Mesothelial cell of epicardium (in vitro differentiated cells): Measurements from ENCODE around the gene RAB17. TPM values are rescaled to one million over a fixed set of nuclear protein-coding genes. Genes with fewer than 3 reads are reported as not detected.
A peak's percentile ranks its signal among the peaks of the same experiment; 100 is the strongest.

Source experiments
- DNase-seq, 2 experiments: peaks; one replicate each; pipeline ENCODE4 v3.0.0; 2021; ENCODE audit warnings: low spot score in 2 of 2; ENCODE audit not compliant: unreplicated experiment in 2 of 2
- H3K27ac Mint-ChIP-seq: 2 replicates; pipeline ENCODE4 v1.8.0; 2021; ENCODE audit warnings: mixed read lengths
- H3K27me3 Mint-ChIP-seq: 2 replicates; pipeline ENCODE4 v1.8.0; 2021; ENCODE audit warnings: low read depth, mixed read lengths
- H3K36me3 Mint-ChIP-seq: 2 replicates; pipeline ENCODE4 v1.8.0; 2021; ENCODE audit warnings: mixed read lengths
- H3K4me1 Mint-ChIP-seq: 2 replicates; pipeline ENCODE4 v1.8.0; 2021; ENCODE audit warnings: mixed read lengths
- H3K4me3 Mint-ChIP-seq: 2 replicates; pipeline ENCODE4 v1.8.0; 2021; ENCODE audit warnings: mild to moderate bottlenecking, moderate library complexity, mixed read lengths
- H3K9me3 Mint-ChIP-seq: 2 replicates; pipeline ENCODE4 v1.8.0; 2021; ENCODE audit warnings: mixed read lengths
- CTCF ChIP-seq: fragments of 200-600 bp; sonication (generic); IDR thresholded peaks from one replicate; pipeline ENCODE4 v1.5.0; 2021; ENCODE audit warnings: antibody characterized with exemption; ENCODE audit not compliant: unreplicated experiment
- total RNA-seq: library from RNA; stranded (reverse); gene quantifications from 3 replicates; pipeline ENCODE4 v1.2.1, GENCODE V29; 2021

RAB17 gene
- total RNA-seq, 1 donor from 2014 or later, result 10.6 TPM

- Mint-ChIP-seq H3K27me3 (no peaks in the 10 kb centered on the region), H3K36me3 (no peaks in the 10 kb centered on the region), H3K27ac (no peak overlapping the region)
Observed at GRCh38 chr2:237574467-237574866, 16.1 kb downstream of the RAB17 start.

GRCh38 chr2:237573721-237574415, 16.7 kb downstream of the RAB17 start:
- Mint-ChIP-seq H3K4me1 (peaks cover 9% of the 10 kb centered on the region), H3K9me3 (peaks cover 2% of the 10 kb centered on the region), H3K27ac (no peak overlapping the region), H3K36me3 (no peaks in the 10 kb centered on the region), H3K27me3 (no peaks in the 10 kb centered on the region), H3K4me3 (no peak overlapping the region)
- TF ChIP-seq CTCF, result no peak
- no peak for DNase-seq

More at GRCh38 chr2:237574467-237574866, 16.1 kb downstream of the RAB17 start:
- H3K9me3 Mint-ChIP-seq, result no peaks in the 10 kb centered on the region
- H3K4me1 Mint-ChIP-seq, result peaks cover 9% of the 10 kb centered on the region
- TF ChIP-seq CTCF, result no peak
- H3K4me3 Mint-ChIP-seq, result no peak overlapping the region
- DNase-seq, result no peak

- DNase-seq, result no peak
- peaks cover 3% of the 10 kb centered on the region for H3K9me3 Mint-ChIP-seq
- no peaks in the 10 kb centered on the region for H3K27me3 Mint-ChIP-seq
- H3K4me1 Mint-ChIP-seq, result peaks cover 9% of the 10 kb centered on the region
- no peak overlapping the region for H3K4me3 Mint-ChIP-seq
- no peak for TF ChIP-seq CTCF
- H3K36me3 Mint-ChIP-seq, result no peaks in the 10 kb centered on the region
- no peak overlapping the region for H3K27ac Mint-ChIP-seq
Observed at GRCh38 chr2:237572742-237573101, 17.8 kb downstream of the RAB17 start.

GRCh38 chr2:237572021-237572741, 18.4 kb downstream of the RAB17 start:
- peak; percentile 88 to 96 for DNase-seq
- H3K36me3 Mint-ChIP-seq, result no peaks in the 10 kb centered on the region
- peaks cover 3% of the 10 kb centered on the region for H3K9me3 Mint-ChIP-seq
- peak overlapping the region; percentile 48 for H3K4me3 Mint-ChIP-seq
- TF ChIP-seq CTCF, result peak; percentile 95
- no peaks in the 10 kb centered on the region for H3K27me3 Mint-ChIP-seq
- H3K4me1 Mint-ChIP-seq, result peaks cover 9% of the 10 kb centered on the region
- H3K27ac Mint-ChIP-seq, result no peak overlapping the region

- no peak overlapping the region for H3K4me3 Mint-ChIP-seq
- no peak for DNase-seq
- no peaks in the 10 kb centered on the region for H3K27me3 Mint-ChIP-seq
- H3K4me1 Mint-ChIP-seq, result peaks cover 9% of the 10 kb centered on the region
- H3K9me3 Mint-ChIP-seq, result peaks cover 3% of the 10 kb centered on the region
- H3K27ac Mint-ChIP-seq, result no peak overlapping the region
- no peak for TF ChIP-seq CTCF
- H3K36me3 Mint-ChIP-seq, result no peaks in the 10 kb centered on the region
Observed at GRCh38 chr2:237571551-237571950, 19.0 kb downstream of the RAB17 start.
